Measurements from ENCODE around the gene CNTNAP2. TPM values are rescaled to one million over a fixed set of nuclear protein-coding genes. Genes with fewer than 3 reads are reported as not detected.
A peak's percentile ranks its signal among the peaks of the same experiment; 100 is the strongest.

The CNTNAP2 gene
- total and polyA plus RNA-seq, 8 donors, result 0.94 to 42.5 (median 38.6) TPM

GRCh38 chr7:147153571-147153970 lies 1037.0 kb downstream of the CNTNAP2 start:
- ATAC-seq (no peak), DNase-seq (no peak)
- Histone ChIP-seq H3K27me3 (no peaks in the 10 kb centered on the region), H3K36me3 (no peaks in the 10 kb centered on the region), H3K4me3 (no peak overlapping the region), H3K4me1 (no peaks in the 10 kb centered on the region), H3K9me3 (peaks cover 0 to 7% of the 10 kb centered on the region in 2 donors), H3K27ac (no peak overlapping the region)
- intact Hi-C loops (cut with DNase I), result no loop called here
- TF ChIP-seq, protein P1, sequence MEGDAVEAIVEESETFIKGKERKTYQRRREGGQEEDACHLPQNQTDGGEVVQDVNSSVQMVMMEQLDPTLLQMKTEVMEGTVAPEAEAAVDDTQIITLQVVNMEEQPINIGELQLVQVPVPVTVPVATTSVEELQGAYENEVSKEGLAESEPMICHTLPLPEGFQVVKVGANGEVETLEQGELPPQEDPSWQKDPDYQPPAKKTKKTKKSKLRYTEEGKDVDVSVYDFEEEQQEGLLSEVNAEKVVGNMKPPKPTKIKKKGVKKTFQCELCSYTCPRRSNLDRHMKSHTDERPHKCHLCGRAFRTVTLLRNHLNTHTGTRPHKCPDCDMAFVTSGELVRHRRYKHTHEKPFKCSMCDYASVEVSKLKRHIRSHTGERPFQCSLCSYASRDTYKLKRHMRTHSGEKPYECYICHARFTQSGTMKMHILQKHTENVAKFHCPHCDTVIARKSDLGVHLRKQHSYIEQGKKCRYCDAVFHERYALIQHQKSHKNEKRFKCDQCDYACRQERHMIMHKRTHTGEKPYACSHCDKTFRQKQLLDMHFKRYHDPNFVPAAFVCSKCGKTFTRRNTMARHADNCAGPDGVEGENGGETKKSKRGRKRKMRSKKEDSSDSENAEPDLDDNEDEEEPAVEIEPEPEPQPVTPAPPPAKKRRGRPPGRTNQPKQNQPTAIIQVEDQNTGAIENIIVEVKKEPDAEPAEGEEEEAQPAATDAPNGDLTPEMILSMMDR (IDR thresholded peaks at IDR 0.05), result no peak

- Histone ChIP-seq H3K36me3 (no peaks in the 10 kb centered on the region), H3K4me1 (no peaks in the 10 kb centered on the region), H3K27me3 (no peaks in the 10 kb centered on the region), H3K4me3 (no peak overlapping the region), H3K27ac (no peak overlapping the region), H3K9me3 (no peaks in the 10 kb centered on the region)
- DNase-seq (no peak), ATAC-seq (no peak)
- intact Hi-C loops (cut with DNase I), result no loop called here
- TF ChIP-seq, protein P1 (IDR thresholded peaks at IDR 0.05), result no peak
Observed at GRCh38 chr7:147161405-147161804, 1044.8 kb downstream of the CNTNAP2 start.

DNA sequence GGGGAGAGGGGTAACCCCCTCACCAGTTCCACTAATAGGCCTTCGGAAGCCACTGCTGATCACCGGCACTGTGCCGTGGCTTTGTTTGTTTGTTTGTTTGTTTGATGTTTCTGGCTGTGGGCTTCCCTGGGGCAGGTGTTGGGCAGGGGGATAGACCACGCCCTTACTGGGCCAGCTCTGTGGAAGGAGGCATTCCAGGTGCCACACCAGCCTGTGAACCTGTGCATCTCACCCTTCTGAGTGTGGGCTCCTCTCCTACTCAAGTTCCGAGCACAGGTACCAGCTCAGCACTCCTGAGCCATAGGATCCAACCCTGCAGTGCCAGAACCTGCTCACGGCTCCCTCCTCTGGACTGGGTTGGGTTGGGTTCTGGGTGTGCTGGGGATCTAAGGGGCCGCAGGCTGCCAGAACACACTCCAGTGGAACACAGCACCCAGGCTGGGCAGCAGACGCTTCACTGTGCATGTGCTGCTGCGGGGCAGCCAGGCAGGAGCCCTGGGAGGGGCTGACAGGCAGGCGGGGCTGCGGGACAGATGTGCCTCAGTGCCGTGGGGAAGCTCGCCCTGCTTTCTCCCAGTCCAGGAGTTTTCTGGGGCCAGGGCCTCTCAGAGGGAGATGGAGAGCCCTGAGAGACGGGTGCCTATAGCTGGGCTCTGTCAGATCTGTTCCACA lies 1053.9 kb downstream of the CNTNAP2 start:
- TF ChIP-seq, protein P1 (IDR thresholded peaks at IDR 0.05), result no peak
- no peak overlapping the region for H3K27ac ChIP-seq
- intact Hi-C loops (cut with DNase I), result no loop called here
- no peaks in the 10 kb centered on the region for H3K36me3 ChIP-seq
- DNase-seq, result peak in 1 of 4 donors; percentile 70
- no peak for ATAC-seq
- no peak overlapping the region for H3K4me3 ChIP-seq
- no peaks in the 10 kb centered on the region for H3K9me3 ChIP-seq
- H3K4me1 ChIP-seq, result no peaks in the 10 kb centered on the region
- H3K27me3 ChIP-seq, result no peaks in the 10 kb centered on the region

DNA sequence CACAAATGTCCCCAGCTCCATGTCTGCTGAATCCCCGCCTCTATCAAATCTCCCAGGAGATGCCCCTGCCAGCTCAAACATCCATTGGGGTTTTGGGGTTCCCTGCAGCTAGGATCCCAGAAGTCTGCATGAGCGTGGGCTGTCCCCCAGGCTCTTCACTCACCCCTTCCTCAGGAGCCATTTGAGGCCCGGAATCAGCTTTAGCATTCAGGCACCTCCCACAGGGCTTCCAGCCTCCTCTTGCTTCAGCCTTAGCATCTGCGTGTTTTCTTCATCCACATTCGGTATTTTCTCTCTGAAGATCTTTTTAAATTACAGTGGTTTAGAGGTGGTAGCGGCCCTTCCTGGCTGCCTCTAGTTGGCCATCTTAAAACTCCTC lies 1054.4 kb downstream of the CNTNAP2 start:
- ATAC-seq (no peak), DNase-seq (no peak)
- intact Hi-C loops (cut with DNase I), result no loop called here
- Histone ChIP-seq H3K4me3 (no peak overlapping the region), H3K36me3 (no peaks in the 10 kb centered on the region), H3K9me3 (no peaks in the 10 kb centered on the region), H3K4me1 (no peaks in the 10 kb centered on the region), H3K27ac (no peak overlapping the region), H3K27me3 (no peaks in the 10 kb centered on the region)
- TF ChIP-seq, protein P1 (IDR thresholded peaks at IDR 0.05), result no peak

DNA sequence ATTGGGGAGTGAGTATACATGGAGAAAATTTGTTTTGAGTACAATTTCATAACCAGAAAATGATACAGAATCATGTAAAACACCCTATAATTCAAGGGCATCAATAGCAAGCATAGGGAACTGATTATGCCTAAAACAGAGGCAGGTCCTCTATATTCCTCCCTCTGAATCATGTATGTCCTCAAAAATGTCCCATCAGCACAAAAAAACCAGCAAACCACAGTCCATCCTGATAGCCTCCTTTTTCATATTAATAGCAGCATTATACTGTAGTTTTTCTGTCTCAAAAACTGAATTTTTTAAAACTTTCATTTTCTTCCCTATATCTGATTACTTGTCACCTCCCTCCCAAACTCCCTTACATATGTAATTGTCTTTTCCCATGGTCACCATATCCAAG lies 1057.3 kb downstream of the CNTNAP2 start:
- TF ChIP-seq, protein P1 (IDR thresholded peaks at IDR 0.05), result no peak
- no peak overlapping the region for H3K4me3 ChIP-seq
- ATAC-seq, result no peak

More for the DNA sequence above, 1057.3 kb downstream of the CNTNAP2 start:
- no peaks in the 10 kb centered on the region for H3K36me3 ChIP-seq
- no peaks in the 10 kb centered on the region for H3K9me3 ChIP-seq
- H3K27ac ChIP-seq, result no peak overlapping the region
- no peak for DNase-seq
- H3K27me3 ChIP-seq, result no peaks in the 10 kb centered on the region
- H3K4me1 ChIP-seq, result no peaks in the 10 kb centered on the region
- intact Hi-C loops (cut with DNase I), result no loop called here

Measured in left lung (tissue), 10 donors.